Spleen (tissue), 7 donors: ENCODE measurements around the gene PACSIN2.

Experiments
- CTCF ChIP-seq, 11 experiments: fragments of 200-600 bp in 7 of 11; fragments of 450-650 bp in 4 of 11; sonication (generic) in 4 of 11; IDR thresholded peaks in 8 of 11; conservative IDR thresholded peaks in 3 of 11; 1 replicate in 7 of 11; 2 replicates in 4 of 11; pipeline versions ENCODE4 v1.4.0 to v1.8.0; 2016 to 2021; ENCODE audit warnings: antibody characterized with exemption in 11 of 11, inconsistent platforms in 4 of 11, mild to moderate bottlenecking in 1 of 11
- POLR2AphosphoS5 ChIP-seq, 3 donors: sonication (generic); formaldehyde crosslinking; IDR thresholded peaks; one replicate each; pipeline ENCODE4 v1.5.1; 2017; ENCODE audit warnings: antibody characterized with exemption in 3 of 3
- donor health status: DM: no; HTN: no; CAD: no; lungs with moderate emphysema.
- donor health status: DM: no; HTN: no; CAD: no.
- donor health status: DM: no; HTN: no; CAD: no.

GRCh38 chr22:42947211-42947990 is 67.5 kb downstream of the PACSIN2 start:
- TF ChIP-seq CTCF (IDR thresholded peaks at IDR 0.05 in 8 of 11, conservative IDR thresholded peaks at IDR 0.05 in 3 of 11) (no peak), POLR2AphosphoS5 (IDR thresholded peaks at IDR 0.05) (no peak)
